ENCODE measurements around the gene MUC3A.
"Not testable (repeated sequence)": the region's sequence is repeated elsewhere in the genome, so short reads cannot be mapped to it uniquely, and the experiment has no call there.

MUC3A gene

GRCh38 chr7:100968650-100969049 lies 19.3 kb downstream of the MUC3A start:
- no peak for DNase-seq
- peaks cover 20% of the 10 kb centered on the region for H3K4me1 ChIP-seq (ENCODE audit: control insufficient read depth, insufficient read depth, low read length, poor library complexity, severe bottlenecking)
- H3K4me3 ChIP-seq (ENCODE audit: insufficient read depth, low read depth, low read length, poor library complexity, severe bottlenecking): no peak overlapping the region
- no peaks in the 10 kb centered on the region for H3K9me3 ChIP-seq (ENCODE audit: control insufficient read depth, low read length)
- no peak overlapping the region for H3K27ac ChIP-seq (ENCODE audit: insufficient read depth, low read length, poor library complexity, severe bottlenecking)
- H3K27me3 ChIP-seq (replicated peaks; ENCODE audit: control insufficient read depth, insufficient read depth, low read length, poor library complexity, severe bottlenecking): peaks cover 36% of the 10 kb centered on the region
- H3K36me3 ChIP-seq (ENCODE audit: control insufficient read depth, insufficient read depth, low read length): no peaks in the 10 kb centered on the region

GRCh38 chr7:100969066-100969615 lies 19.8 kb downstream of the MUC3A start, which contains the start of gene MUC12:
Gene MUC12, plus strand, starts transcription at chr7:100969565. Its CDS starts 58 bp downstream, at chr7:100969623.
- Histone ChIP-seq H3K27me3 (replicated peaks; ENCODE audit: control insufficient read depth, insufficient read depth, low read length, poor library complexity, severe bottlenecking) (peaks cover 33% of the 10 kb centered on the region), H3K27ac (ENCODE audit: insufficient read depth, low read length, poor library complexity, severe bottlenecking) (no peak within 1 kb of the TSS), H3K9me3 (ENCODE audit: control insufficient read depth, low read length) (no peaks in the 10 kb centered on the region), H3K4me1 (ENCODE audit: control insufficient read depth, insufficient read depth, low read length, poor library complexity, severe bottlenecking) (peaks cover 20% of the 10 kb centered on the region), H3K36me3 (ENCODE audit: control insufficient read depth, insufficient read depth, low read length) (no peaks in the 10 kb centered on the region), H3K4me3 (ENCODE audit: insufficient read depth, low read depth, low read length, poor library complexity, severe bottlenecking) (no peak within 1 kb of the TSS)
- no peak for DNase-seq

DNA sequence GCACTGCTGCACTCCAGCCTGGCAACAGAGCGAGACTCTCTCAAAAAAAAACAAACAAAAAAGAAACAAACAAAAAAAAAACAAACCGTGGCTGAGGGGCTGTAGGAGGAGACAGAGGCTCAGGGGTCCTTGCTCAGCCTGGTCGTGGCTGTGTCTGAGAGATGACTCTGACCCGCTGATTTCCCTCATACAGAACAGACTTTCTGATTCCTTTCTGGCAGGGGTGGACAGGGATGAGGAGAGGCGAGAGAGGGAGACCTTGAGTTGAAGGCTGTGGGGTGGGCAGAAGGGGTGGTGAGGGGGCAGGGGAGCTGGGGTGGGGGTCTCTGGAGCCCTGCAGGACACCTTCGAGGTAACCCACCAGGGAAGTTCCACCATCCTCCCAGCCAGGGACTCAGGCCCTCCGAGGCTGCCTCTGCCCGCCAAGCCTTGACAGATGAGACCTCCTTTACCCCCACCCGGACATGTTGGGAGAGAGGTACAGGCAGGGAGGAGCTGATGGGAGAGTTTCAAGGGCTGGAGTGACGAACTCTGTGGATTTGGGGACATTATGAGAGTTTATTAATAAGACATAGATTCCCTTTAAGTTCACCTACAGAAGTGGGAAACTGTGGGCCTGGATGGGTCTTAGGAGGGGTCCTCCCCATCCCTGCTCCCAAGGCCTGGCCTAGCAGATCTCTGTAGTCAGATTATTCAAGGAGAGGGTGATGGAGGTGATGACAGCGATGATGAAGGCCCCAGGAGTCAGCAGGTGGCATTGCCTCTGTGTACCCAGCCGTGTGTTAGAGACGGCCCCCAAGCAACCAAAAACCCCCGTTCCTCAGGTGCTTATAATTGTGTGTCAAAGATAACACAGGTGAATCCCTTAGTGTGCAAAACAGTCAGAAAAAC lies 22.0 kb downstream of the MUC3A start:
- H3K36me3 ChIP-seq (ENCODE audit: control insufficient read depth, insufficient read depth, low read length): no peaks in the 10 kb centered on the region
- H3K4me1 ChIP-seq (ENCODE audit: control insufficient read depth, insufficient read depth, low read length, poor library complexity, severe bottlenecking): peaks cover 6% of the 10 kb centered on the region
- no peak for DNase-seq
- H3K27me3 ChIP-seq (replicated peaks; ENCODE audit: control insufficient read depth, insufficient read depth, low read length, poor library complexity, severe bottlenecking): peaks cover 13% of the 10 kb centered on the region
- H3K9me3 ChIP-seq (ENCODE audit: control insufficient read depth, low read length): no peaks in the 10 kb centered on the region
- no peak overlapping the region for H3K4me3 ChIP-seq (ENCODE audit: insufficient read depth, low read depth, low read length, poor library complexity, severe bottlenecking)
- H3K27ac ChIP-seq (ENCODE audit: insufficient read depth, low read length, poor library complexity, severe bottlenecking): no peak overlapping the region

- H3K27me3 ChIP-seq (replicated peaks; ENCODE audit: control insufficient read depth, insufficient read depth, low read length, poor library complexity, severe bottlenecking): peaks cover 6% of the 10 kb centered on the region
- H3K4me1 ChIP-seq (ENCODE audit: control insufficient read depth, insufficient read depth, low read length, poor library complexity, severe bottlenecking): peaks cover under 1% of the 10 kb centered on the region
- no peak overlapping the region for H3K27ac ChIP-seq (ENCODE audit: insufficient read depth, low read length, poor library complexity, severe bottlenecking)
- H3K9me3 ChIP-seq (ENCODE audit: control insufficient read depth, low read length): no peaks in the 10 kb centered on the region
- DNase-seq: no peak
- no peaks in the 10 kb centered on the region for H3K36me3 ChIP-seq (ENCODE audit: control insufficient read depth, insufficient read depth, low read length)
- H3K4me3 ChIP-seq (ENCODE audit: insufficient read depth, low read depth, low read length, poor library complexity, severe bottlenecking): no peak overlapping the region
These were observed 22.6 kb downstream of the MUC3A start for GRCh38 chr7:100972002-100972347.

- Histone ChIP-seq H3K4me1 (ENCODE audit: control insufficient read depth, insufficient read depth, low read length, poor library complexity, severe bottlenecking) (no peaks in the 10 kb centered on the region), H3K36me3 (ENCODE audit: control insufficient read depth, insufficient read depth, low read length) (no peaks in the 10 kb centered on the region)
These were observed 24.7 kb downstream of the MUC3A start for GRCh38 chr7:100974021-100974420.

GRCh38 chr7:100975371-100975821 lies 26.1 kb downstream of the MUC3A start:
- no peak for DNase-seq
- Histone ChIP-seq H3K4me3 (ENCODE audit: insufficient read depth, low read depth, low read length, poor library complexity, severe bottlenecking) (no peak overlapping the region), H3K9me3 (ENCODE audit: control insufficient read depth, low read length) (no peaks in the 10 kb centered on the region), H3K27me3 (replicated peaks; ENCODE audit: control insufficient read depth, insufficient read depth, low read length, poor library complexity, severe bottlenecking) (no peaks in the 10 kb centered on the region), H3K4me1 (ENCODE audit: control insufficient read depth, insufficient read depth, low read length, poor library complexity, severe bottlenecking) (no peaks in the 10 kb centered on the region), H3K36me3 (ENCODE audit: control insufficient read depth, insufficient read depth, low read length) (no peaks in the 10 kb centered on the region), H3K27ac (ENCODE audit: insufficient read depth, low read length, poor library complexity, severe bottlenecking) (no peak overlapping the region)

More at GRCh38 chr7:100974021-100974420, 24.7 kb downstream of the MUC3A start:
- Histone ChIP-seq H3K27me3 (replicated peaks; ENCODE audit: control insufficient read depth, insufficient read depth, low read length, poor library complexity, severe bottlenecking) (no peaks in the 10 kb centered on the region), H3K27ac (ENCODE audit: insufficient read depth, low read length, poor library complexity, severe bottlenecking) (no peak overlapping the region), H3K4me3 (ENCODE audit: insufficient read depth, low read depth, low read length, poor library complexity, severe bottlenecking) (no peak overlapping the region), H3K9me3 (ENCODE audit: control insufficient read depth, low read length) (no peaks in the 10 kb centered on the region)
- no peak for DNase-seq

GRCh38 chr7:100978300-100978699 lies 29.0 kb downstream of the MUC3A start:
- H3K9me3 ChIP-seq (ENCODE audit: control insufficient read depth, low read length): no peaks in the 10 kb centered on the region
- H3K36me3 ChIP-seq (ENCODE audit: control insufficient read depth, insufficient read depth, low read length): no peaks in the 10 kb centered on the region
- no peak for DNase-seq

DNA sequence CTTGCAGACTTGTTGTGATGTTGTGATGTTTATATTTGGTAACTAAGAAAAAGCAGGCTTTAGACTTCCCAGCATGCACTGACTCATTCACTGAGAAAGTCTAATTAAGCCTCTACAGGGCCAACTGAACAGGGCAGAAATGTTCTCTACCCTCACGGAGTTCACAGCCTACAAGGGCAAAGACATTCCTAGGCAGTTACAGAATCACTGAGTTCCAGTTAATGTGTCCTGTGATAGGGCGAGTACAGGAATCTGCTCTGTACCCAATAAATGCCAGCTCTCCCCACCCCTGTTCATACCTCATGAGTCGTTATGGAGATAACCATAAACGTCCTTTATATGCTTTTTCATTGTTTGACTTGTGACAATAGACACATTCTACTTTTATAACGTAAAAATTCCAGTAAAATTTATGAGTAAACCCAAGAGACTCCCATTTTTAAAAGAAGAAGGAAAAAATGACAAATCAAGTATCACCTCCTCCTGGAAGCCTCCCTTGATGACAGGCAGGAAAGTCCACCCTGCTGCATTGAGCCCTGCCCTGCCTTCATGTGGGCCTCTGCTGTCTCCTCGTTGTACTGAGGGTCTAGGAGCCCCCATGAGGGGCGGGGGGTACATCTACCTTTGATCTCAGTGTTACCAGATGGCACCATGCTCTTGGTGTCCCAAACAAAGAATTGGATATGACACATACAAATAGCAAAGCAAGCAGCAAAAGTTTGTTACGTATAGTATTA lies 34.3 kb downstream of the MUC3A start:
- Histone ChIP-seq H3K36me3 (ENCODE audit: control insufficient read depth, insufficient read depth, low read length) (no peaks in the 10 kb centered on the region), H3K4me3 (ENCODE audit: insufficient read depth, low read depth, low read length, poor library complexity, severe bottlenecking) (no peak overlapping the region), H3K9me3 (ENCODE audit: control insufficient read depth, low read length) (no peaks in the 10 kb centered on the region), H3K27me3 (replicated peaks; ENCODE audit: control insufficient read depth, insufficient read depth, low read length, poor library complexity, severe bottlenecking) (no peaks in the 10 kb centered on the region), H3K27ac (ENCODE audit: insufficient read depth, low read length, poor library complexity, severe bottlenecking) (no peak overlapping the region), H3K4me1 (ENCODE audit: control insufficient read depth, insufficient read depth, low read length, poor library complexity, severe bottlenecking) (no peaks in the 10 kb centered on the region)
- DNase-seq: no peak

More at GRCh38 chr7:100978300-100978699, 29.0 kb downstream of the MUC3A start:
- no peak overlapping the region for H3K4me3 ChIP-seq (ENCODE audit: insufficient read depth, low read depth, low read length, poor library complexity, severe bottlenecking)
- no peaks in the 10 kb centered on the region for H3K27me3 ChIP-seq (replicated peaks; ENCODE audit: control insufficient read depth, insufficient read depth, low read length, poor library complexity, severe bottlenecking)
- H3K27ac ChIP-seq (ENCODE audit: insufficient read depth, low read length, poor library complexity, severe bottlenecking): no peak overlapping the region
- H3K4me1 ChIP-seq (ENCODE audit: control insufficient read depth, insufficient read depth, low read length, poor library complexity, severe bottlenecking): no peaks in the 10 kb centered on the region

- not testable (repeated sequence) for H3K36me3 ChIP-seq (ENCODE audit: control insufficient read depth, insufficient read depth, low read length); DNase-seq; H3K4me3 ChIP-seq (ENCODE audit: insufficient read depth, low read depth, low read length, poor library complexity, severe bottlenecking); H3K27ac ChIP-seq (ENCODE audit: insufficient read depth, low read length, poor library complexity, severe bottlenecking); H3K4me1 ChIP-seq (ENCODE audit: control insufficient read depth, insufficient read depth, low read length, poor library complexity, severe bottlenecking); H3K27me3 ChIP-seq (replicated peaks; ENCODE audit: control insufficient read depth, insufficient read depth, low read length, poor library complexity, severe bottlenecking); H3K9me3 ChIP-seq (ENCODE audit: control insufficient read depth, low read length)
These were observed 35.0 kb downstream of the MUC3A start for GRCh38 chr7:100984241-100984918.

Measured in effector memory CD4-positive, alpha-beta T cell (primary cell).